Left colon (tissue), 2 donors: Measurements from ENCODE around the gene PLPPR2. TPM values are rescaled to one million over a fixed set of nuclear protein-coding genes. Genes with fewer than 3 reads are reported as not detected.
"Not testable (repeated sequence)": the region's sequence is repeated elsewhere in the genome, so short reads cannot be mapped to it uniquely, and the experiment has no call there.

Experiments used
- ATAC-seq: fragments of 200-7000 bp; cut with Tn5 transposase; one replicate; pipeline ENCODE4 v1.9.1; 2020; ENCODE audit warnings: mild to moderate bottlenecking, moderate library complexity
- DNase-seq, 2 donors: peaks; one replicate each; pipeline ENCODE4 v3.0.0-alpha.2; 2020
- intact Hi-C, 2 donors: fragments of 100-400 bp; cut with DNase I in 1 of 2; cut with micrococcal nuclease in 1 of 2; formaldehyde crosslinking; loops; one replicate each; pipeline versions ENCODE4 v1.11.2 to v1.14.0; 2022; cut with DNase I, micrococcal nuclease
- total RNA-seq, 2 donors: library from RNA; stranded (reverse); fragmentation: NEBNext Ultra II Directional; extraction: Animal tissue kit (Norgen Biotek cat#: 25700); gene quantifications; one replicate each; pipeline ENCODE4 v1.2.1, GENCODE V29; 2021
- donor health status: DM: no; HTN: no; CAD: no.
- donor health status: DM: yes; HTN: yes; CAD: no.

PLPPR2 gene
- total RNA-seq, 2 donors from 2014 or later: 5.4 to 7.3 TPM

DNA sequence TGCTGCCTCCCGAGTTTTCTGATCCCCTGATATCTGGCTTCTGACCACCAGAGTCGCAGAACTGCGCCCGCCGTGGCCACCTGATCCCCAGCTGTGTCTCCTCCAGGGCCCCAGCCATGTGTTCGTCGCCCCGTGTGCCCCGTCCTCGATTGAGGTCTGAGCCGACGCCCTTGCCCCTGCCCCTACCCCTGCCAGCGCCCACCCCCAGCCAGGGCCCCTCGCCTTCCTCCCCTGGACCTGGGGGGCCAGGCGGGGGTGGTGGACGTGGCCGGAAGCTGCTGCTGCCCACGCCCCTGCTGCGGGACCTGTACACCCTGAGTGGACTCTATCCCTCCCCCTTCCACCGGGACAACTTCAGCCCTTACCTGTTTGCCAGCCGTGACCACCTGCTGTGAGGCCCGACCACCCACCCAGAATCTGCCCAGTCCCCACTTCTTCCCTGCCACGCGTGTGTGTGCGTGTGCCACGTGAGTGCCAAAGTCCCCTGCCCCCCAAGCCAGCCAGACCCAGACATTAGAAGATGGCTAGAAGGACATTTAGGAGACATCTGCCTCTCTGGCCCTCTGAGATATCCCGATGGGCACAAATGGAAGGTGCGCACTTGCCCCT lies 9.2 kb downstream of the PLPPR2 start:
- no peak for DNase-seq
- no peak for ATAC-seq
- intact Hi-C loops: no loop called here

DNA sequence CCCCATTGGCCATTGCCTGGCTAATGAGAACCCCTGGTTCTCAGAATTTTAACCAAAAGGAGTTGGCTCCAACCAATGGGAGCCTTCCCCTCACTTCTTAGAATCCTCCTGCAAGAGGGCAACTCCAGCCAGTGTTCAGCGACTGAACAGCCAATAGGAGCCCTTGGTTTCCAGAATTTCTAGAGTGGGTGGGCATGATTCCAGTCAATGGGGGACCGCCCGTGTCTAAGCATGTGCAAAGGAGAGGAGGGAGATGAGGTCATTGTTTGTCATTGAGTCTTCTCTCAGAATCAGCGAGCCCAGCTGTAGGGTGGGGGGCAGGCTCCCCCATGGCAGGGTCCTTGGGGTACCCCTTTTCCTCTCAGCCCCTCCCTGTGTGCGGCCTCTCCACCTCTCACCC lies 9.7 kb downstream of the PLPPR2 start:
- no peak for DNase-seq
- no peak for ATAC-seq
- intact Hi-C loops: no loop called here

DNA sequence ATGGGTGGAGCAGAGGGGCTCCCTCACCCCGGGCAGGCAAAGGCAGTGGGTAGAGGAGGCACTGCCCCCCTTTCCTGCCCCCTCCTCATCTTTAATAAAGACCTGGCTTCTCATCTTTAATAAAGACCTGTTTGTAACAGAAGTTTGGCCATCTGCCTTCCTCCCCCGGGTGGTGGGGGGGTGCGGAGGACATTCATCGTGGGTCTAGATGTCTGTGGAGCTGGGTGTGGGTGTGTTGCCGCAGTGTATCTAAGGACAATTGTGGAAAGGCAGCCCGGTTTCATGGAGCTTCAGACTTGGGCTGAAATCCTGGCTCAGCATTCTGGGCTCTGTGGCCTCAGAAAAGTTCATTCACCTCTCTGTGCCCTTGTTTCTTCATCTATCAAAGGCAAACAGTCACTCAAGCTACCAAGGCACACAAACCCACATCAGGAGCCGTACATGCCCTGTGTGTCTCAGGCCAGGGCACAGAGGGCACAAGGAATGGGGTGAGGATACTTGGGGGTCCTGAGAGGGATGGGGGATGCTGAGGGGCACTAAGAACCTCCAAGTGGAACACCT lies 10.4 kb downstream of the PLPPR2 start:
- intact Hi-C loops: no loop called here
- ATAC-seq (no peak), DNase-seq (no peak)

DNA sequence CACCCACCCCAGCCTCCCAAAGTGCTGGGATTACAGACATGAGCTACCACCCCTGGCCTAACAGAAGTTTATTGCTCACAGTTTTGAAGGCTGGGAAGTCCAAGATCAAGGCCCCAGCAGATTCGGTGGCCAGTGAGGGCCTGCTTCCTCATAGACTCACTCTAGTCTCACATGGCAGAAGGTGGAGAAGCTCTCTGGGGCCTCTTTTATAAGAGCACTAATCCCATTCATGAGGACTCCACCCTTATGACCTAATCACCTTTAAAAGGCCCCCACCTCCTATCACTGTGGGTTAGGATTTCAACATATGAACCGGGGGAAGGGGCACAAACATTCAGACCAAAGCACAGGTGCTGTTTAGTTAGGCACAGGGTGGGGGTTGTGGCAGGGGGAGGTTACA lies 12.3 kb downstream of the PLPPR2 start:
- DNase-seq (no peak), ATAC-seq (no peak)
- intact Hi-C loops: no loop called here

DNA sequence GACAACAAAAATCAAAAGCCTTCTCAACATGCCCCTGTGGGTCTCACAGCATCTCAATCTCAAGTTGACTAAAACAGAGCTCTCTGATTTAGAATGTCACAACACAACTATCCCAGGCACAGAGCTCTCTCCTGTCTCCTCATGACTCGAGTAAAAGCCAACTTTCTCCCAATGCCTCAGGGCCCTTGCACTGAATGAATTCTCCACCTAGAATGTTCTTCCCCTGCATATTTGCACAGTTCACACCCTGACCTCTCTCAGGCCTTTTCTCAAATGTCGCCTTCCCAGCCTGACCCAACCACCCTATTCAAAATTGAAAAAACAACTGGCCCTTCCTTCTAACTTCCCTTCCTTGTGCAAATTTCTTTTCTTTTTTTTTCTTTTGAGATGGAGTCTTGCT lies 15.5 kb downstream of the PLPPR2 start:
- intact Hi-C loops: no loop called here
- ATAC-seq: no peak

DNA sequence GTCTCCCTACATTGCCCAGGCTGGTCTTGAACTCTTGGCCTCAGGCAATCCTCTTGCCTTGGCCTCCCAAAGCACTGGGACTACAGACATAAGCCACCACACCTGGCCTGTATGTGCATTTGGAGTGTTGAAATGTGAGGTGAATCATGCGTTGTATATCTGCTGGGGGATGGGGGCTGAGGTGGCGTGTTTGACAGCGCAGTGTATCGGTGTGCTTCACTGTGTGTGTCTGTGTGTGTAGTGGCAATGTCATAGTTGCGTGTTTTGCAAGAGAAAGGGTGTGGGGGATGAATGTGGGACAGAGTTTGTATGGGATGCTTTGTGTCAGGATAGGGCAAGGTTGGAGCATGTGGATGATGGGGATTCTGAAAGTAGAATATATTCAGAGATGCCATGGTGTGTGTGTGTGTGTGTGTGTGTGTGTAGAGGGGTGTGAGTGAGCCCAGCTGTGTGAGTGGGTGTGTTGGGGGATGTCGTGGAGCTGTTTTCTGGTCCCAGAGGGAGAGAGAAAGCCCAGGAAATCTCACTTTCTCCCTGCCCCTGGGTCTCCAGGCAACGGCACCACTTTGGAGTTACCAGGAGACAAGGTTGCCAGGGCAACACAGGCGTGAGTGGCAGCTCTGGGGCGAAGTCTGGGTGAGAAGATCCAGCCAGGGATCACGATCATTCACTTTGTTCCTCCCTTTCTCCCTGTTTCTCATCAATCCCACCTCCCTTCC lies 18.1 kb downstream of the PLPPR2 start:
- DNase-seq: peak in 1 of 2 donors; percentile 43
- intact Hi-C loops: no loop called here
- no peak for ATAC-seq

More for the DNA sequence above, 15.5 kb downstream of the PLPPR2 start:
- DNase-seq: no peak

DNA sequence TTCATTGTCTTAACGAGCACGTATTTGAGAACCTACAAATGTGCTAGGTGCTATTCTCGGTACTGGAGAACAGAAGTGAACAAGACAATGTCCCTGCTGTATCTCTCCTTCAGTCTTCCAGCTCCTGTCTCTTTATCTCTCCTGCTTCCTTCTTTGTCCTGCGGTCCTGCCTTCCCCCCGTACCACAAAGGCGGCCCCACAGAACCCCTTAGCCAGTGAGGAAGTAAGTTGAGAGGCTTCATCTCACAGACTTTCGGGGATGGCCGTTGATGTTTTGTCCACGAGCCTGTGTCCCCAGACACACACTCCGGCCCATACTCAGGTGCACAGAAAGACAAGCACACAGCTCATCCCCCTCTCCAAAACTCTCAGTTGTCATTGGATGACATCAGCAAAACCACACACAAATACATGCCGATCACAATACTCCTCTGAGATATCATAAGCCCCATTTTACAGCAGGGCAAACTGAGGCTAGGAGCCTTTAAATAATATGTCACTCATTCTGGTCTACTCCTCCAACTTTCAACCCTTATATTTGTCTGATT lies 18.7 kb downstream of the PLPPR2 start:
- intact Hi-C loops: no loop called here
- no peak for ATAC-seq
- DNase-seq: no peak

DNA sequence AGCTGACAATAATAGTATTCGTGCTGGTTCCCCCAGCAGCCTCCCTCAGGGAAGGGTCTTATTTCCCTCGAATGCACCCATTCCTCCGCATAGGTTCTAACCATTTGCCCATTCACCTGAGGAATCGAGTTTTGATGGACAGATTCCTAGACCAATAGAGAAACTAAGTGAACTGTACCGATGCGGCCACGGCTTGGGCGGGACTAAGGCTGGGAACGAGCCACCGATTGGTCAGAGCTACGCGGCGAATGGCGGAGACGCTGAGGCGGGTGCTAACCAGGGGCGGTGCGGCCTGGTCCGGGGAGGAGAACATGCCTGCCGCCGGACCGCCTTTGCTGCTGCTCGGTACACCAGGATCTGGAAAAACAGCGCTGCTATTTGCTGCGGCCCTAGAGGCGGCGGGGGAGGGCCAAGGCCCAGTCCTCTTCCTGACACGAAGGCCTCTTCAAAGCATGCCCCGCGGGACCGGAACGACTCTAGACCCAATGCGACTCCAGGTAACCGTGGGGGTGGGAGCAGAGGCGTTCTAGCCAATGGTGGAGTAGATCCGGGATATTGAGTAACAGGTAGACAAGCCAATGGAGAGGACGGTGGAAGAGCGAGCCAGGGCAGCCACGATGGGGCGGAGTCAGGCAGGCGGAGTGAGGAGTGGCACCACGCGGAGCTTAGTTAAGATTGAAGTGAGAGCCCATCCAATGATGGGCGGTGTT lies 19.4 kb downstream of the PLPPR2 start, which contains the start of gene SWSAP1:
TSS of gene SWSAP1 (plus strand) at position 234 of the 710 bp plus-strand sequence. CDS start at position 249, 15 bp downstream.
- intact Hi-C loops: no loop called here
- peak; percentile 90 for ATAC-seq

DNA sequence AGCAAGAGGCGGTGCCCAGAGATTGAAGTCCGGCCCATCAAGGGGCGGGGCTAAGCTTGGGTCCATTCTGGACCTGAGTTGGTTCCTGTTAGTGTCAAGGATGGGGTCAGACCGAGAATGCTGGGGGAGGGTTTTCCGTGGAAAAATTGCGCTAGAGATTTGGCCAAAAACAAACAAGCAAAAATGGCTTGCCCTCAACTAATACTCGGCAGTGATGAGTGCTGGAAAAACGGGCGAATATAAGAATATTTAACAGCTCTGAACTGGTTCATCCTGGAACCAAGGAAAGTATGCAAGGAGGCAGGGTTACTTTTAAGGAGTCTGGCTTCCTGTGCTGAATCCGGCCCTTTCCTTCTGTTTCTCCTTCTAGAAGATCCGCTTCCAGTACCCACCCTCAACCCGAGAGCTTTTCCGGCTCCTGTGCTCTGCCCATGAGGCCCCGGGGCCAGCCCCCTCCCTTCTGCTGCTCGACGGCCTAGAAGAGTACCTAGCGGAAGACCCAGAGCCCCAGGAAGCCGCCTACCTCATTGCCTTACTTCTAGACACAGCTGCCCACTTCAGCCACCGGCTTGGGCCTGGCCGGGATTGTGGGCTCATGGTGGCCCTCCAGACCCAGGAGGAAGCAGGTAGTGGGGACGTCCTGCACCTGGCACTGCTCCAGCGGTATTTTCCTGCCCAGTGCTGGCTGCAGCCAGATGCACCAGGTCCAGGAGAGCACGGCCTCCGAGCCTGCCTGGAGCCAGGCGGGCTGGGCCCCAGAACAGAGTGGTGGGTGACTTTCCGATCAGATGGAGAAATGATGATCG lies 20.1 kb downstream of the PLPPR2 start:
- ATAC-seq (peak; percentile 25), DNase-seq (peak; percentile 71 to 76)
- intact Hi-C loops: no loop called here

More for the DNA sequence above, 19.4 kb downstream of the PLPPR2 start, which contains the start of gene SWSAP1:
- peak; percentile 99 for DNase-seq

DNA sequence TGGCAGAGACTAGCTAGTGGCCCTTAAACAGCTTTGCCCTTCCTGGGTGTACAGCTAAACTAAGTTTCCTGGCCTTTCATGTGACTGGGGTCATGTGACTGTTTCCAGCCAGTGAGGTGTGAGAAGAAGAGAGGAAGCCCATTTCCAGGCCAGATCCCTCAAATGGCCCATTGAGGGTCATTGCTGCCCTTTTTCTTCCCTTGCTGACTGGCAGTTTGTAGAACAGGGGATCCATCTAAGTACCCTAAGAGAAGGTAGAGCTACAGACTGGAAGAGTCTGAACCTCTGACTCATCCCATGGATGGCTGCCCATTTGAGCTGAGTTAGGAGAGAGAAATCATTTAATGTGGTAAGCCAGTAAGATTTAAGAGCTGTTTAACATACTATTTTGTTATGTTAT lies 22.0 kb downstream of the PLPPR2 start:
- no peak for DNase-seq
- no peak for ATAC-seq
- intact Hi-C loops: no loop called here

DNA sequence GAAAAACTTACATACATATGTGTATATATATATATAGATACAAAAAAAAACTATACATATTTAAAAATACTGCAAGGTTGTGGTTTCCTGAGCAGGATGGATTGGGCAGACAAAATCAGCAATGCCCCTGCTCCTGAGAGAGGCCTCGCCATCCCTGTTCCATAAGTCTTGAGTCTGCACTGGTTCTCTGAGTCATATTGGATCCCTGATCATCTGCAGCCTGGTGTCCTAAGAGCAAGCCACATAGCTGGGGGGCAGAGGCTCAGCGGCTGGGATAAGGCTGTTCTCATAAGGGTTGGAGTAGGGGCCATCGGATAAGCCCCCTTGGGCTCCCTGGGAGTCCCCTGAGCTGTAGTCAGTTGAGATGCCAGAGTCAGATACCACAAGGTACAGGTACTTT lies 22.5 kb downstream of the PLPPR2 start:
- ATAC-seq (no peak), DNase-seq (no peak)
- intact Hi-C loops: no loop called here

DNA sequence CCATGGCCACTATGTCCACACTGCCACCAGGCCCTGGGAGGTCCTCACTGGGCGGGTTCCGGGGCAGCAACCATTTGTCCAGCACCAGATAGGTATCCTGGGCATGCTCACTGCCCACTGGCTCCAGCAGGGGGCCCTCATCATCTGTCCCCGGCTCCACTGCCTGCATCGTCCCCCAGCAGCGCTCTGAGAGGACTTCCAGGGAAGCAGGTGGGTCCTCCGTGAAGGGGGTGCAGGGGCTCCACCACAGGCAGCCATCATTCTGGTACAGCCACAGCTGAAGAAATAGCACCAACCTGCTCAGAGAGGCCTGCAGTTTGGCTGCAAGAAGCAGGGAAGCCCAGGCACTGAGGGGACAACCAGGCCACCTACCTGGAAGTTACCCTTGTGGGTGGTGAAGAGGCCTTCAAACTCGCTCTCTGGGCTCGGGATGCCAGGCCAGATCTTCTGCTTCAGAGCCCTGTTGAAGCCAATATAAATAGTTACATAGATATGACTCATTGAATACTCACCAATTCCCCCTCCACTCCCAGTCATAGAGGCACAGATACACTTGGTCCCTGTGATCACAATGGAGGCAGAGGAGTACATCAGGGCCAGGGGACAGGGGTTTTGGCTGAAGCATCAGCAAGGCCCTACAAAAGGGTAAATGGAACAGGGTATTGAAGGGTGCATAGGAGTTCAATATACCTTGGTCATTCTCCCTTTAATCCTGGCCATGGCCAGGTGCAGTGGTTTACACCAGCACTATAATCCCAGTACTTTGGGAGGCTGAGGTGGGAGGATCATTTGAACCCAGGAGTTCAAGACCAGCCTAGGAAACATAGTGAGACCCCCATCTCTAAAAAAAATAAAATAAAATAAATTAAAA lies 23.3 kb downstream of the PLPPR2 start:
- no peak for ATAC-seq

DNA sequence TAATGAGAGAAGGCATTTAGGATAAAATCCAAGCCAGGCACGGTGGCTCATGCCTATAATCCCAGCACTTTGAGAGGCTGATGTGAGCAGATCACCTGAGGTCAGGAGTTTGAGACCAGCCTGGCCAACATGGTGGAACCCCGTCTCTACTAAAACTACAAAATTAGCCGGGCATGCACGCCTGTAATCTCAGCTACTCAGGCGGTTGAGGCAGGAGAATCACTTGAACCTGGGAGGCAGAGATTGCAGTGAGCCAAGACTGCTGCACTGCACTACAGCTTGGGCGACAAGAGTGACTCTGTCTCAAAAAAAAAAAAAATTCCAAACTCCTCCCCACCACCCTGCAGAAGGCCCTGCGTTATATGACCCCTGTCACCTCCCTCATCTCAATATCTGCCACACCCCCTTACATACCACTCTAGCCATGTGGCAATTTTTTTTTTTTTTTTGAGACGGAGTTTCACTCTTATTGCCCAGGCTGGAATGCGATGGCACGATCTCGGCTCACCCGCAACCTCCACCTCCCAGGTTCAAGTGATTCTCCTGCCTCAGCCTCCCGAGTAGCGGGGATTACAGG lies 24.1 kb downstream of the PLPPR2 start:
- ATAC-seq, intact Hi-C loops, DNase-seq: not testable (repeated sequence)

More for the DNA sequence above, 23.3 kb downstream of the PLPPR2 start:
- DNase-seq: peak in 1 of 2 donors; percentile 58
- intact Hi-C loops: no loop called here

DNA sequence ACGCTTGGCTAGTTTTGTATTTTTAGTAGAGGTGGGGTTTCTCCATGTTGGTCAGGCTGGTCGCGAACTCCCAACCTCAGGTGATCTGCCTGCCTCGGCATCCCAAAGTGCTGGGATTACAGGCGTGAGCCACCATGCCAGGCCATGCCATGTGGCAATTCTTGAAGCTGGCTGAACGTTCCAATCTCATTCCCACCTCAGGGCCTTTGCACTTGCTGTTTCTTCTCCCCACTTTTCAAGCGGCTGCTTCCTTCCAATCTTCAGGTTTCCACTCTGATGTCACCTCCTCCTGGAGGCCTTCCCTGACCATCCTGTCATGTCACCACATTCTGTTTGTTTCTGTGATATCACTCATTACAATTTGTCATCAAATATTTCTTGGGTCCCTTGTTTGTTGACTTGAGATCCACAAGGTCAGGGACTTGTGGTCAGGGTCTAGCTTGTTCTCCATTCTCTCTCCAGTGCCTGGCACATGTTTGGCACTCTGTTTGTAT lies 24.7 kb downstream of the PLPPR2 start:
- intact Hi-C loops: no loop called here
- no peak for ATAC-seq

DNA sequence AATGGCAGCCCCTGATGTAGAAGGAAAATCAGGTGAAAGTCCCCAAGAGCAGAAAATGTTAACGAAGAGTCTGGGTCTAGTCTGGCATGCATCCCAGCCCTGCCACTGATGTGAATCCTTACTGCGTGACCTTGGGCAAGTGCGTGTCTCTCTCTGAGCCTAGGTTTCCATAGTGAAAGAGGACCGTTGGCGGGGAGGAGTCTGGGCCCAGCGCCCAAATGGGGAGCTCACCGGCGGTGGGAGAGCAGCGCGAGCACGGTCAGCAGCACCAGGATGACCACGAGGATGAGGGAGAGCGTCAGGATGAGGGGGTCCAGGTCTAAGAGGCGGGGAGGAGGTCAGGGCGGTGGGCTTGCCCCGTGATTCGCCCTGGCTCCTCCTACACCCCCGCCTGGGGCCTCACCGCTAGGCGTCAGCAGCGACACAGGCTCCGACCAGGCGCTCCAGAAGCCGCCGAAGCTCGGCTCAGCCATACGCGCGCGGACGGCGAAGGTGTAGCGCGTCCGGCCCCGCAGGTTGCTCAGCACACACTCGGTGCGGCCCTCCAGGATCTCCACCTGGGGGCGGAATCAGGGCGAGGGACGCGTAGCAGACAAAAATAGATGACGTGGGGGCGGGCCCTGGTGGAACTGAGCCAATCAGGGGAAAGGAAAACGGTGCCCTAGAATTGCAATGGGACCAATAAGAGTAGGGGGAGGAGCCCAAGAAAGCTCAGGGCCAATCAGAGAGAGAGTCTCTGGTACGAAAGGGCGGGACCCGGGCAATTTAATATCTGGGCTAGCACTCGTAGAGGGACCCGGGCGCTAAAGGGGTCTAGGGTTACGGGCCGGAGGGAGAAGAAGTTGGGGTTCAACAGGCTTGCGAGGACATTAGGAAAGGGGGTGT lies 25.7 kb downstream of the PLPPR2 start:
- intact Hi-C loops: no loop called here
- ATAC-seq: peak; percentile 89

More for the DNA sequence above, 24.7 kb downstream of the PLPPR2 start:
- DNase-seq: no peak

More for the DNA sequence above, 25.7 kb downstream of the PLPPR2 start:
- DNase-seq: peak; percentile 95
